ENCODE measurements around the gene XKR3. TPM values are rescaled to one million over a fixed set of nuclear protein-coding genes. Genes with fewer than 3 reads are reported as not detected.

The XKR3 gene
- total and polyA plus RNA-seq, 2 of the 8 experiments (the other 6 are each of a cell fraction or from before 2014, with no cell fraction given), result 0.17 TPM; not detected in 1

DNA sequence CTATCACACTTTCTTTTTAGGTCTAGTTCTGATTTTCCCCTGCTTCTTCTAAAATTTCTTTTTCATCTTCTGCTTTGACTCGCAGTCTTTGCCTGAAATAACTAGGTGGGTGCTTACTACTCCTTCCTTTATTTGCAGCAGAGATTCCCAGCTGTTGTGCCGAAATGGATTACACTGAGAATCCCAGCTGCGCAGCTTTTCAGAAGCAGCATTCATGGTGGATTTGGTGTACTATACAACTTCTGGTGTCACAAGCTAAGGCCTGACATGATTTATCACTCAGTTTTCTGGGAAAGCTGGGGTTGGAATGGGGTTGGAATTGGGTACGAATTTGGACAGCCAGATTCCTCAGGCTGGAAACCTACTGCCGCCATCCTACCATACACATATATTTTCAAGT, 6.0 kb upstream of the XKR3 start (continued):
- TF ChIP-seq, protein P1, sequence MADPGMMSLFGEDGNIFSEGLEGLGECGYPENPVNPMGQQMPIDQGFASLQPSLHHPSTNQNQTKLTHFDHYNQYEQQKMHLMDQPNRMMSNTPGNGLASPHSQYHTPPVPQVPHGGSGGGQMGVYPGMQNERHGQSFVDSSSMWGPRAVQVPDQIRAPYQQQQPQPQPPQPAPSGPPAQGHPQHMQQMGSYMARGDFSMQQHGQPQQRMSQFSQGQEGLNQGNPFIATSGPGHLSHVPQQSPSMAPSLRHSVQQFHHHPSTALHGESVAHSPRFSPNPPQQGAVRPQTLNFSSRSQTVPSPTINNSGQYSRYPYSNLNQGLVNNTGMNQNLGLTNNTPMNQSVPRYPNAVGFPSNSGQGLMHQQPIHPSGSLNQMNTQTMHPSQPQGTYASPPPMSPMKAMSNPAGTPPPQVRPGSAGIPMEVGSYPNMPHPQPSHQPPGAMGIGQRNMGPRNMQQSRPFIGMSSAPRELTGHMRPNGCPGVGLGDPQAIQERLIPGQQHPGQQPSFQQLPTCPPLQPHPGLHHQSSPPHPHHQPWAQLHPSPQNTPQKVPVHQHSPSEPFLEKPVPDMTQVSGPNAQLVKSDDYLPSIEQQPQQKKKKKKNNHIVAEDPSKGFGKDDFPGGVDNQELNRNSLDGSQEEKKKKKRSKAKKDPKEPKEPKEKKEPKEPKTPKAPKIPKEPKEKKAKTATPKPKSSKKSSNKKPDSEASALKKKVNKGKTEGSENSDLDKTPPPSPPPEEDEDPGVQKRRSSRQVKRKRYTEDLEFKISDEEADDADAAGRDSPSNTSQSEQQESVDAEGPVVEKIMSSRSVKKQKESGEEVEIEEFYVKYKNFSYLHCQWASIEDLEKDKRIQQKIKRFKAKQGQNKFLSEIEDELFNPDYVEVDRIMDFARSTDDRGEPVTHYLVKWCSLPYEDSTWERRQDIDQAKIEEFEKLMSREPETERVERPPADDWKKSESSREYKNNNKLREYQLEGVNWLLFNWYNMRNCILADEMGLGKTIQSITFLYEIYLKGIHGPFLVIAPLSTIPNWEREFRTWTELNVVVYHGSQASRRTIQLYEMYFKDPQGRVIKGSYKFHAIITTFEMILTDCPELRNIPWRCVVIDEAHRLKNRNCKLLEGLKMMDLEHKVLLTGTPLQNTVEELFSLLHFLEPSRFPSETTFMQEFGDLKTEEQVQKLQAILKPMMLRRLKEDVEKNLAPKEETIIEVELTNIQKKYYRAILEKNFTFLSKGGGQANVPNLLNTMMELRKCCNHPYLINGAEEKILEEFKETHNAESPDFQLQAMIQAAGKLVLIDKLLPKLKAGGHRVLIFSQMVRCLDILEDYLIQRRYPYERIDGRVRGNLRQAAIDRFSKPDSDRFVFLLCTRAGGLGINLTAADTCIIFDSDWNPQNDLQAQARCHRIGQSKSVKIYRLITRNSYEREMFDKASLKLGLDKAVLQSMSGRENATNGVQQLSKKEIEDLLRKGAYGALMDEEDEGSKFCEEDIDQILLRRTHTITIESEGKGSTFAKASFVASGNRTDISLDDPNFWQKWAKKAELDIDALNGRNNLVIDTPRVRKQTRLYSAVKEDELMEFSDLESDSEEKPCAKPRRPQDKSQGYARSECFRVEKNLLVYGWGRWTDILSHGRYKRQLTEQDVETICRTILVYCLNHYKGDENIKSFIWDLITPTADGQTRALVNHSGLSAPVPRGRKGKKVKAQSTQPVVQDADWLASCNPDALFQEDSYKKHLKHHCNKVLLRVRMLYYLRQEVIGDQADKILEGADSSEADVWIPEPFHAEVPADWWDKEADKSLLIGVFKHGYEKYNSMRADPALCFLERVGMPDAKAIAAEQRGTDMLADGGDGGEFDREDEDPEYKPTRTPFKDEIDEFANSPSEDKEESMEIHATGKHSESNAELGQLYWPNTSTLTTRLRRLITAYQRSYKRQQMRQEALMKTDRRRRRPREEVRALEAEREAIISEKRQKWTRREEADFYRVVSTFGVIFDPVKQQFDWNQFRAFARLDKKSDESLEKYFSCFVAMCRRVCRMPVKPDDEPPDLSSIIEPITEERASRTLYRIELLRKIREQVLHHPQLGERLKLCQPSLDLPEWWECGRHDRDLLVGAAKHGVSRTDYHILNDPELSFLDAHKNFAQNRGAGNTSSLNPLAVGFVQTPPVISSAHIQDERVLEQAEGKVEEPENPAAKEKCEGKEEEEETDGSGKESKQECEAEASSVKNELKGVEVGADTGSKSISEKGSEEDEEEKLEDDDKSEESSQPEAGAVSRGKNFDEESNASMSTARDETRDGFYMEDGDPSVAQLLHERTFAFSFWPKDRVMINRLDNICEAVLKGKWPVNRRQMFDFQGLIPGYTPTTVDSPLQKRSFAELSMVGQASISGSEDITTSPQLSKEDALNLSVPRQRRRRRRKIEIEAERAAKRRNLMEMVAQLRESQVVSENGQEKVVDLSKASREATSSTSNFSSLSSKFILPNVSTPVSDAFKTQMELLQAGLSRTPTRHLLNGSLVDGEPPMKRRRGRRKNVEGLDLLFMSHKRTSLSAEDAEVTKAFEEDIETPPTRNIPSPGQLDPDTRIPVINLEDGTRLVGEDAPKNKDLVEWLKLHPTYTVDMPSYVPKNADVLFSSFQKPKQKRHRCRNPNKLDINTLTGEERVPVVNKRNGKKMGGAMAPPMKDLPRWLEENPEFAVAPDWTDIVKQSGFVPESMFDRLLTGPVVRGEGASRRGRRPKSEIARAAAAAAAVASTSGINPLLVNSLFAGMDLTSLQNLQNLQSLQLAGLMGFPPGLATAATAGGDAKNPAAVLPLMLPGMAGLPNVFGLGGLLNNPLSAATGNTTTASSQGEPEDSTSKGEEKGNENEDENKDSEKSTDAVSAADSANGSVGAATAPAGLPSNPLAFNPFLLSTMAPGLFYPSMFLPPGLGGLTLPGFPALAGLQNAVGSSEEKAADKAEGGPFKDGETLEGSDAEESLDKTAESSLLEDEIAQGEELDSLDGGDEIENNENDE (IDR thresholded peaks at IDR 0.05; ENCODE audit: insufficient replicate concordance, low read length), result no peak
- TF ChIP-seq JUND (IDR thresholded peaks at IDR 0.05; ENCODE audit: low read length), result no peak
- TF ChIP-seq CREB1 (IDR thresholded peaks at IDR 0.05), result no peak
- no peak for TF ChIP-seq SP4 (IDR thresholded peaks at IDR 0.05; ENCODE audit: low read length)
- TF ChIP-seq SAP30 (IDR thresholded peaks at IDR 0.05; ENCODE audit: insufficient read depth, insufficient replicate concordance, low read length), result no peak
